ENCODE results near the gene MCOLN1.
"Not testable (repeated sequence)": the region's sequence is repeated elsewhere in the genome, so short reads cannot be mapped to it uniquely, and the experiment has no call there.

The MCOLN1 gene

DNA sequence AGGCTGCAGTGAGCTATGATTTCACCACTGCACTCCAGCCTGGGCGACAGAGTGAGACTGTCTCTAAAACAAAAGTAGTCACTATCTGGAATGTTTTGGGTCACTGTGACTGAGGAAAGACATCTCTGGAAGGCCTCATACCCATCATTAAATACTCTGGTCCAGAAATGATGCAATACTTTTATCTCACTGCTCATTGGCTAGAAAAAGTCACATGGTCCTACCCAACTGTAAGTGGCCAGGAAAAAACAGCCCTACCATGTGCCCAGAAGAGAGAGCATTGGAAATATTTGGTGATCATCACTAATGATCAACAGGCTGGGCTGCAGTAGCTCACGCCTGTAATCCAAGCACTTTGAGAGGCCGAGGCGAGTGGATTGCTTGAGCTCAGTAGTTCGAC lies 42.9 kb downstream of the MCOLN1 start:
- no peak overlapping the region for H3K4me3 ChIP-seq (ENCODE audit: control insufficient read depth, low read depth, low read length)
- DNase-seq (ENCODE audit: low read depth) = no peak
- TF ChIP-seq, protein P1, sequence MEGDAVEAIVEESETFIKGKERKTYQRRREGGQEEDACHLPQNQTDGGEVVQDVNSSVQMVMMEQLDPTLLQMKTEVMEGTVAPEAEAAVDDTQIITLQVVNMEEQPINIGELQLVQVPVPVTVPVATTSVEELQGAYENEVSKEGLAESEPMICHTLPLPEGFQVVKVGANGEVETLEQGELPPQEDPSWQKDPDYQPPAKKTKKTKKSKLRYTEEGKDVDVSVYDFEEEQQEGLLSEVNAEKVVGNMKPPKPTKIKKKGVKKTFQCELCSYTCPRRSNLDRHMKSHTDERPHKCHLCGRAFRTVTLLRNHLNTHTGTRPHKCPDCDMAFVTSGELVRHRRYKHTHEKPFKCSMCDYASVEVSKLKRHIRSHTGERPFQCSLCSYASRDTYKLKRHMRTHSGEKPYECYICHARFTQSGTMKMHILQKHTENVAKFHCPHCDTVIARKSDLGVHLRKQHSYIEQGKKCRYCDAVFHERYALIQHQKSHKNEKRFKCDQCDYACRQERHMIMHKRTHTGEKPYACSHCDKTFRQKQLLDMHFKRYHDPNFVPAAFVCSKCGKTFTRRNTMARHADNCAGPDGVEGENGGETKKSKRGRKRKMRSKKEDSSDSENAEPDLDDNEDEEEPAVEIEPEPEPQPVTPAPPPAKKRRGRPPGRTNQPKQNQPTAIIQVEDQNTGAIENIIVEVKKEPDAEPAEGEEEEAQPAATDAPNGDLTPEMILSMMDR (IDR thresholded peaks at IDR 0.05; ENCODE audit: control insufficient read depth, insufficient read depth, low read depth, low read length, missing control alignments) = no peak

DNA sequence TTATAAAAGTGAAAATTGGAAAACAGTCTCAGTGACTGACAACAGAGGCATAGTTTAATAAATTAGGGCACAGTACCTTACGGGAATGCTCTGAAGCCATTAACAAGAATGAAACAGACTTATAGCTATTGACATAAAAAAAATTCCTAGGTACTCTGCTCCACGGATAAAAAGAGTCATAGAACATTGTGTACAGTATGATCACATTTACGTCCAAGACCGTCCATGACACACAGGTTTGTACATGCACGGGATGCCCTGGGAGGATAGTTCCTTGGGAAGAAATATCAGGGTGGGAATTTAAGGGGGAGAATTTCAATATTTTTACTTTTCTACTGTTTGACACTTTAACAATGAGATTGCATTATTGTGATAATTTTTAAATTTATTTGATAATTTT lies 48.3 kb downstream of the MCOLN1 start:
- TF ChIP-seq, protein P1 (IDR thresholded peaks at IDR 0.05; ENCODE audit: control insufficient read depth, insufficient read depth, low read depth, low read length, missing control alignments) = no peak
- H3K4me3 ChIP-seq (ENCODE audit: control insufficient read depth, low read depth, low read length) = no peak overlapping the region
- no peak for DNase-seq (ENCODE audit: low read depth)

DNA sequence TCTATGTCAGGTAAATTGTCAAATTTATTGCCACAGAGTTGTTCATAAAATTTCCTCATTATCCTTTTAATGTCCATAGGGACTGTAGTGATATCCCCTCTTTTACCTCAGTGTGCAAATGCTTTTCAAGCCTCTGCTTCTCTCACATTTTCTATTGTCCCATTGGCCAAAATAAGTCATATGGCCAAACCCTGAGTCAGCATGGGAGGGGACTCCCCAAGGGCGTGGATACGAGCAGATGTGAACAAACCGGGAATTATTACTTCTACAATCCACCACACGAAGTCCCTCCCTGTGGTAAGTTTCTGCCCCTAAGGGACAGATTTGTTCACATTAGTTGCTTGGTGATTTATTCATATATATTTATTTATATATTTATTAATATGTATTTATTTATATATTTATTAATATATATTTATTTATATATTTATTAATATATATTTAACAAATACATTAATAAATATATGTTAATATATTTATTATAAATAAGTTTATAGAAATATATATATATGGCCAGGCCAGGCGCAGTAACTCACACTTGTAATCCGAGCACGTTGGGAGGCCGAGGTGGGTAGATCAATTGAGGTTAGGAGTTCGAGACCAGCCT lies 53.1 kb downstream of the MCOLN1 start:
- DNase-seq (ENCODE audit: low read depth) = no peak
- no peak overlapping the region for H3K4me3 ChIP-seq (ENCODE audit: control insufficient read depth, low read depth, low read length)
- TF ChIP-seq, protein P1 (IDR thresholded peaks at IDR 0.05; ENCODE audit: control insufficient read depth, insufficient read depth, low read depth, low read length, missing control alignments) = no peak

DNA sequence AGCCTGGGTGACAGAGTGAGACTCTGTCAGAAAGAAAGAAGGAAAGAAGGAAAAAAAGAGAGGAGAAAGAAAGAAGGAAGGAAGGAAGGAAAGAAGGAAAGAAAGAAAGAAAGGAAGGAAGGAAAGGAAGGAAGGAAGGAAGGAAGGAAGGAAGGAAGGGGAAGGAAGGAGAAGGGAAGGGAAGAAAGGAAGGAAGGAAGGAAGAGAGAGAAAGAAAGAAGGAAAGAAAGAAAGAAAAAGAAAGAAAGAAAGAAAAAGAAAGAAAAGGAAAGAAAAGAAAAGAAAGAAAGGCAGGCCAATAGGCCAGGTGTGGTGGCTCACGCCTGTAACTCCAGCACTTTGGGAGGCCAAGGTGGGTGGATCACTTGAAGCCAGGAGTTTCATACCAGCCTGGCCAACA lies 55.0 kb downstream of the MCOLN1 start:
- H3K4me3 ChIP-seq (ENCODE audit: control insufficient read depth, low read depth, low read length); DNase-seq (ENCODE audit: low read depth): not testable (repeated sequence)

- TF ChIP-seq, protein P1 (IDR thresholded peaks at IDR 0.05; ENCODE audit: control insufficient read depth, insufficient read depth, low read depth, low read length, missing control alignments) = no peak
- no peak overlapping the region for H3K4me3 ChIP-seq (ENCODE audit: control insufficient read depth, low read depth, low read length)
- DNase-seq (ENCODE audit: low read depth) = no peak
These were observed 55.7 kb downstream of the MCOLN1 start for GRCh38 chr19:7578127-7578526.

DNA sequence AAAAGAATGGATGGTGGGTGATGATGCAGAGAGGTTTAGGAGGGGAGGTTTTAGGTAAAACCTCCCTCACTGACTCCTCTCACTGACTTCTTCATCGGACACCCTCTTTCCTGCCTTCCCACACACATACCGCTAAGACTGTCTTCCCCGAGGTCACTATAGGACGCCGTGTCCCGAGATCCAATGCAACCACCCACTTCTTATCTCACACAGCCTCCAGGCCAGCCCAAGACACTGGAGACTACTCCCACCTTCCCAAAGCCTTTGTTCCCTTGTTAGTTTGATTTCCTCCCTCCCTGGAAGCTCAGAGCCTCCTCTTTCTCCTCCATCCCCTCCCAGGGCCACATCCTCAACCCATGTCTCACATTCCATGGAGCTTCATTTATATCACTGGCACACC lies 56.8 kb downstream of the MCOLN1 start:
- DNase-seq (ENCODE audit: low read depth) = no peak
- TF ChIP-seq, protein P1 (IDR thresholded peaks at IDR 0.05; ENCODE audit: control insufficient read depth, insufficient read depth, low read depth, low read length, missing control alignments) = no peak
- H3K4me3 ChIP-seq (ENCODE audit: control insufficient read depth, low read depth, low read length) = no peak overlapping the region

GRCh38 chr19:7582446-7582845 lies 60.0 kb downstream of the MCOLN1 start:
- no peak for DNase-seq (ENCODE audit: low read depth)
- TF ChIP-seq, protein P1 (IDR thresholded peaks at IDR 0.05; ENCODE audit: control insufficient read depth, insufficient read depth, low read depth, low read length, missing control alignments) = no peak
- H3K4me3 ChIP-seq (ENCODE audit: control insufficient read depth, low read depth, low read length) = no peak overlapping the region

All from AG09309 (cell line).